Mucosa of descending colon (tissue), 3 donors: ENCODE results near the gene NHS. TPM values are rescaled to one million over a fixed set of nuclear protein-coding genes. Genes with fewer than 3 reads are reported as not detected.

Experiments used
- ATAC-seq: fragments of 200-7000 bp; cut with Tn5 transposase; one replicate; pipeline ENCODE4 v1.9.1; 2020; ENCODE audit warnings: mild to moderate bottlenecking, moderate library complexity
- DNase-seq, 3 donors: peaks; one replicate each; pipeline ENCODE4 v3.0.0-alpha.2; 2020
- H3K36me3 ChIP-seq: fragments of 200-600 bp; one replicate; pipeline ENCODE4 v1.8.0; 2021; ENCODE audit warnings: low read depth, mild to moderate bottlenecking
- H3K4me1 ChIP-seq: fragments of 200-600 bp; one replicate; pipeline ENCODE4 v1.8.0; 2021; ENCODE audit warnings: low read depth, mild to moderate bottlenecking
- H3K4me3 ChIP-seq: fragments of 200-600 bp; one replicate; pipeline ENCODE4 v1.8.0; 2021; ENCODE audit warnings: mild to moderate bottlenecking
- H3K9me3 ChIP-seq: fragments of 200-600 bp; one replicate; pipeline ENCODE4 v1.8.0; 2021; ENCODE audit warnings: mild to moderate bottlenecking
- intact Hi-C, 2 donors: fragments of 100-400 bp; cut with DNase I in 1 of 2; cut with micrococcal nuclease in 1 of 2; formaldehyde crosslinking; loops; one replicate each; pipeline versions ENCODE4 v1.11.0 to v1.11.1; 2022; cut with DNase I, micrococcal nuclease
- total RNA-seq, 3 donors: library from RNA; stranded (reverse); fragmentation: NEBNext Ultra II Directional in 2 of 3; extraction: Animal tissue kit (Norgen Biotek cat#: 25700) in 2 of 3; gene quantifications; one replicate each; pipeline versions ENCODE4 v1.2.1 to v1.2.4, GENCODE V29; 2021 to 2023
- TF ChIP-seq, protein P1 (sequence below): fragments of 200-600 bp; IDR thresholded peaks from one replicate; pipeline ENCODE4 v1.8.0; 2022; ENCODE audit warnings: antibody characterized with exemption, mild to moderate bottlenecking
- donor health status: DM: no; HTN: no; CAD: no; lungs with moderate emphysema.
- donor health status: DM: no; HTN: no; CAD: no.
- donor health status: DM: no; HTN: yes; CAD: no.

Gene NHS
- total RNA-seq, 3 donors from 2014 or later: 1.8 to 11.7 (median 2.1) TPM

DNA sequence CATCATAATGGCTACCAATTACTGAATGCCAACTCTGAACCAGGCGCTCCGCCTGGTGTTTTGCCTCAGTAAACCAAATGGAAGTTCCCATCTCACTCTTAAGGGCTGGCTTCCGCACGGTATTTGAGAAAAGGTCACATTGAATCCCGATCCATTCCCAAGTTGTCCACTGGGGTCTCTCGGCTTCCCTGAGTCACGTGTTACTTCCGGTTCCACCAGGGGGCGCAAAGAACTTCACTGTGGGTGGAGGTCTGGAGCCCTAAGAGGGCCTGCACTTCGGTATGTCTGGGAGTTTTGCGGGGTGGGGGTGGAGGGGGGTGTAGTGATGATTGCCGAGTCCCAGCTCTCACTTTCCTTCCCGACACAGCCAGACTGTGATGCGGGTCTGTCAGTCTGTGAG is 13.4 kb upstream of the NHS start:
- H3K36me3 ChIP-seq: no peaks in the 10 kb centered on the region
- intact Hi-C loops: no loop called here
- no peaks in the 10 kb centered on the region for H3K4me1 ChIP-seq
- DNase-seq (peak in 2 of 3 donors; percentile 21 to 34), ATAC-seq (no peak)
- TF ChIP-seq, protein P1, sequence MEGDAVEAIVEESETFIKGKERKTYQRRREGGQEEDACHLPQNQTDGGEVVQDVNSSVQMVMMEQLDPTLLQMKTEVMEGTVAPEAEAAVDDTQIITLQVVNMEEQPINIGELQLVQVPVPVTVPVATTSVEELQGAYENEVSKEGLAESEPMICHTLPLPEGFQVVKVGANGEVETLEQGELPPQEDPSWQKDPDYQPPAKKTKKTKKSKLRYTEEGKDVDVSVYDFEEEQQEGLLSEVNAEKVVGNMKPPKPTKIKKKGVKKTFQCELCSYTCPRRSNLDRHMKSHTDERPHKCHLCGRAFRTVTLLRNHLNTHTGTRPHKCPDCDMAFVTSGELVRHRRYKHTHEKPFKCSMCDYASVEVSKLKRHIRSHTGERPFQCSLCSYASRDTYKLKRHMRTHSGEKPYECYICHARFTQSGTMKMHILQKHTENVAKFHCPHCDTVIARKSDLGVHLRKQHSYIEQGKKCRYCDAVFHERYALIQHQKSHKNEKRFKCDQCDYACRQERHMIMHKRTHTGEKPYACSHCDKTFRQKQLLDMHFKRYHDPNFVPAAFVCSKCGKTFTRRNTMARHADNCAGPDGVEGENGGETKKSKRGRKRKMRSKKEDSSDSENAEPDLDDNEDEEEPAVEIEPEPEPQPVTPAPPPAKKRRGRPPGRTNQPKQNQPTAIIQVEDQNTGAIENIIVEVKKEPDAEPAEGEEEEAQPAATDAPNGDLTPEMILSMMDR: no peak
- no peak overlapping the region for H3K4me3 ChIP-seq
- H3K9me3 ChIP-seq: no peaks in the 10 kb centered on the region

DNA sequence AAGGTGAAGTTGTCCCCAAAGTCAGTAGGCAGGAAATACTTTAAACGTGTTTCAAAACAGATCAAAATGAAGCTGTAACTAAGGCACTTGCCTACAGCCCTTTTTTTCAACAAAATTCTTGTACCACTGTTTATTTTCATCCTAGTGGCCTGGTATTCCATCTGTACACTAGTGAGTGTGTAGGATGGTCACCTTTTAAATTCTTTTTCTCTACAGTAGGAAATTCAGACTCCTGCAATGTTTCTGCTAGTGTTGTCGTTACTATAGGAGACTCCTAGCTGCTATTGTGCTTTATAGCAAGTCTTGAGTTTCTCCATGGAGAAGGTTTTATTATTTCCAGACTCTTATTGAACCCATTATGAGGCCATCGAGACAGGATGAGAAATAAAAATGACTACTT is 7.0 kb upstream of the NHS start:
- DNase-seq: no peak
- H3K36me3 ChIP-seq: no peaks in the 10 kb centered on the region
- TF ChIP-seq, protein P1: no peak
- H3K4me1 ChIP-seq: no peaks in the 10 kb centered on the region
- intact Hi-C loops: no loop called here
- ATAC-seq: no peak
- no peaks in the 10 kb centered on the region for H3K9me3 ChIP-seq
- H3K4me3 ChIP-seq: no peak overlapping the region

DNA sequence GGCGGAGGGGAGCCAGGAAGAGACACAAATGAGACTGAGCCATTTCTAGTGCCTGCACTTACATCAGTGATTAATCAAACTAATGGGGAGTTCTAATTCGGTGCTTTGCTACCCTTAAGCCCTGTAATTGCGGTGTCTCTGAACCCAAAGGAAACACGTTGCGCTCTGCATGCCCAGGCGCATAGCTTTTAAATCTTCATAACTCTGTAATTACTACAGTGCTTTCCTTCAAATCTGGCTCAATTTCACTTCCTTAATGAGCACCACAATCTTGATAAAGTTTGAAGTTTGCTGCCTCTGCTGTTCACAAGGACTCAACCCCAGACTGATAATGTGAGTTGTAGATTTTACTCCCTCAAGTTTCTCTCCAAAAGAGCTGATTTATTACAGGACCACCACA is 5.7 kb upstream of the NHS start:
- TF ChIP-seq, protein P1: no peak
- intact Hi-C loops: no loop called here
- Histone ChIP-seq H3K4me1 (no peaks in the 10 kb centered on the region), H3K9me3 (no peaks in the 10 kb centered on the region), H3K36me3 (no peaks in the 10 kb centered on the region), H3K4me3 (no peak overlapping the region)
- ATAC-seq (peak; percentile 33), DNase-seq (no peak)

DNA sequence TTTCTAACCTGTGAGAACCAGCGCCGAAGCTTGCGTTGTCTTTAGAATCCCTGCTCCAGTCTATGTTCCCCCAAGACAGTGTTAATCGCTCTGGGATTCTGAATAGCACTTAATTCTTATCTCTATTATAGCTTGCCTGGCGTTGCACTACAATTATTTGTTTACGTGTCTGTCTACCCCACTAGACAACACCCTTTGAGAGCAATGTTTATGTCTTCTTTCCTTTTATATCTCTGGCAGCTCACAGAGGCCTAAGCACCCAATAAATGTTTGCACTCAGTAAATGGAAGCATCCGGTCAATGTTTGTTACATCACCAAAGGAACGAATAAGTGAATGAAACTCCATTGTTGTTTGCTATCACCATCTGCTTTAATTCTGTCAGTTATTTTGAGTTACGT is 4.8 kb upstream of the NHS start:
- no peak for DNase-seq
- Histone ChIP-seq H3K4me3 (no peak overlapping the region), H3K9me3 (no peaks in the 10 kb centered on the region), H3K36me3 (no peaks in the 10 kb centered on the region), H3K4me1 (no peaks in the 10 kb centered on the region)
- ATAC-seq: no peak
- intact Hi-C loops: loop anchor here (5.0 to 10.0 kb wide), 2 partner anchors 125 to 227 kb away; no protein-coding TSS in a partner anchor
- TF ChIP-seq, protein P1: no peak

DNA sequence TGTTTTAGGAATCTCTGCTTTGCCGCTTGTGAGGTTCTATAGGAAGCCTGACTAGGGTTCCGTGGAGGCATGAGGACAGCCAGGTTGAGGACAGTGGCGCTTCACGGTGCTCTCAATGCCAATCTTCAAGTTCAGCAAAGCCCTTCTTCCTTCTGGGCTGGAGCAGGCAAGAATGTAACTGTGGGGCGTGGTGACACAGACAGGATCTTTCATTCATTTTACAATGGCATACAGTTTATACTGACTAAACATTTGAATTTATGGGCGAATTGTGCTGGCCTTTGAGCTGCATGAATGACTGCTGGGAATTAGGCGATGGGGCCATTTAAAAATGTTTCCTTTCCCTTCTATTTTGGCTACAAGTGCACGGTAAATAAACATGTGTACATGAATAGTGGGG is 2.9 kb upstream of the NHS start:
- ATAC-seq (peak; percentile 60), DNase-seq (peak in 1 of 3 donors; percentile 47)
- intact Hi-C loops: loop anchor here (5.0 to 10.0 kb wide), 2 partner anchors 127 to 225 kb away; no protein-coding TSS in a partner anchor
- H3K4me3 ChIP-seq: no peak overlapping the region
- H3K9me3 ChIP-seq: no peaks in the 10 kb centered on the region
- TF ChIP-seq, protein P1: no peak
- H3K36me3 ChIP-seq: no peaks in the 10 kb centered on the region
- H3K4me1 ChIP-seq: no peaks in the 10 kb centered on the region

DNA sequence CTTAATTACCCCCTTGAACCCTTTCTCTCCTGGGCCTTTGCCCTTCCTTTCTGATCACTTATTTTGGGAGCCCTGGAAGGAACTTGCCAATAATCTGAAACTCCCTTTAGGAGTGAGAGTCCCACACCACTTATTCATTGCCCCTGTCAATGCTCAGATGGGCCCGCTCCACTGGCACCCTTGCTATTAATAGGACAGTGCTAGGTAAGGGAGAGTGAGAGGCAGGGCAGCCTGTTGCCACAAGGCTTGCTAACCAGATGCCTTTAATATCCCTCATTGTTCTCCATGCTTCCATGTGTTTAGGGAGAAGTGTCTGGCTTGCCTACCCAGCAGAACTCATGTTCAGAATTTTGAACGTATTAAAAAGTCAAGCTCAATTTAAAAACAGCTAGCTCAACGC is 1.7 kb upstream of the NHS start:
- Histone ChIP-seq H3K36me3 (no peaks in the 10 kb centered on the region), H3K4me3 (no peak overlapping the region), H3K4me1 (no peaks in the 10 kb centered on the region), H3K9me3 (no peaks in the 10 kb centered on the region)
- TF ChIP-seq, protein P1: no peak
- intact Hi-C loops: loop anchor here (5.0 to 10.0 kb wide), 2 partner anchors 129 to 224 kb away; no protein-coding TSS in a partner anchor
- no peak for DNase-seq
- no peak for ATAC-seq
